GM12878 (cell line): ENCODE measurements around the gene ZNF285. TPM values are rescaled to one million over a fixed set of nuclear protein-coding genes. Genes with fewer than 3 reads are reported as not detected.

Experiments used
- ATAC-seq: fragments of 200-7000 bp; cut with Tn5 transposase; 3 replicates; pipeline ENCODE4 v1.9.1; 2020; ENCODE audit warnings: mild to moderate bottlenecking, moderate library complexity
- BruUV-seq: library from RNA; stranded (reverse); fragments of 400-500 nt; replicated peaks from 2 replicates; lab custom pipeline; 2021; lab: Mats Ljungman, UMichigan
- CTCF ChIA-PET: fragments of 300-600 bp; sonication (Branson Sonifier 250); formaldehyde crosslinking; extraction: SDS; loops from one replicate; lab custom pipeline; 2021; ENCODE audit warnings: inconsistent platforms; lab: Yijun Ruan, JAX
- POLR2A ChIA-PET: fragments of 350-600 bp; formaldehyde crosslinking; extraction: SDS; loops from one replicate; lab custom pipeline; 2021; ENCODE audit warnings: inconsistent platforms; lab: Charles Lee
- RAD21 ChIA-PET: fragments of 300-600 bp; sonication (Branson Sonifier 250); formaldehyde crosslinking; loops from one replicate; lab custom pipeline; 2023; ENCODE audit warnings: antibody characterized with exemption; ENCODE audit not compliant: unreplicated experiment; lab: Charles Lee
- SMC1A ChIA-PET: fragments of 300-600 bp; sonication (Branson Sonifier 250); formaldehyde crosslinking; loops from one replicate; lab custom pipeline; 2023; ENCODE audit not compliant: unreplicated experiment, uncharacterized antibody; lab: Charles Lee
- DNase-seq: peaks from one replicate; pipeline ENCODE4 v3.0.0-alpha.2; 2011; ENCODE audit warnings: low read depth, low spot score
- FAIRE-seq: peaks from 3 replicates; lab custom pipeline; 2011; peaks lifted over from hg19 to GRCh38; lab: Jason Lieb, UNC
- H2AFZ ChIP-seq: 2 replicates; pipeline ENCODE4 v1.6.0; 2011; ENCODE audit warnings: low read depth, low read length, control low read depth; ENCODE audit not compliant: control insufficient read depth
- H3K27ac ChIP-seq: 2 replicates; pipeline ENCODE4 v1.5.1; 2011; ENCODE audit warnings: control low read depth; ENCODE audit not compliant: control insufficient read depth, insufficient read depth
- H3K27me3 ChIP-seq, 2 experiments: replicated peaks in 1 of 2; 2 replicates each; pipeline versions ENCODE4 v1.6.0 to v1.6.1; 2011; ENCODE audit warnings: low read length in 1 of 2; ENCODE audit not compliant: control insufficient read depth in 2 of 2, insufficient read depth in 2 of 2
- H3K36me3 ChIP-seq, 2 experiments: 2 replicates each; pipeline ENCODE4 v1.5.1; 2011; ENCODE audit warnings: low read length in 1 of 2; ENCODE audit not compliant: control insufficient read depth in 2 of 2, insufficient read depth in 2 of 2
- H3K4me1 ChIP-seq: 2 replicates; pipeline ENCODE4 v1.6.1; 2011; ENCODE audit warnings: mild to moderate bottlenecking, low read length, moderate library complexity, mixed read lengths; ENCODE audit not compliant: control insufficient read depth, insufficient read depth
- H3K4me2 ChIP-seq: 2 replicates; pipeline ENCODE4 v1.6.0; 2011; ENCODE audit warnings: control low read depth; ENCODE audit not compliant: control insufficient read depth, insufficient read depth
- H3K4me3 ChIP-seq: fragments of 200-600 bp; sonication (generic); 2 replicates; pipeline ENCODE4 v1.5.1; 2016
- H3K79me2 ChIP-seq: 2 replicates; pipeline ENCODE4 v1.6.0; 2011; ENCODE audit warnings: low read length; ENCODE audit not compliant: control insufficient read depth, insufficient read depth
- H3K9ac ChIP-seq: 2 replicates; pipeline ENCODE4 v1.8.0; 2011; ENCODE audit warnings: low read length, control low read depth, mixed read lengths; ENCODE audit not compliant: control insufficient read depth, insufficient read depth
- H3K9me3 ChIP-seq: replicated peaks from 3 replicates; pipeline ENCODE4 v1.5.1; 2011; ENCODE audit warnings: mild to moderate bottlenecking, low read length; ENCODE audit not compliant: control insufficient read depth, insufficient read depth
- H4K20me1 ChIP-seq: 2 replicates; pipeline ENCODE4 v1.6.0; 2011; ENCODE audit not compliant: control insufficient read depth, insufficient read depth
- ATF7 ChIP-seq: fragments of 450-650 bp; IDR thresholded peaks from 2 replicates; pipeline ENCODE4 v1.6.1; 2016; ENCODE audit warnings: low read depth, mild to moderate bottlenecking
- HDAC2 ChIP-seq: fragments of 200-600 bp; sonication (generic); IDR thresholded peaks from 2 replicates; pipeline ENCODE4 v1.6.1; 2017
- MTA2 ChIP-seq: fragments of 450-650 bp; IDR thresholded peaks from 2 replicates; pipeline ENCODE4 v1.6.1; 2016; ENCODE audit warnings: low read depth, mild to moderate bottlenecking, moderate library complexity
- POLR2A ChIP-seq: IDR thresholded peaks from 2 replicates; pipeline ENCODE4 v1.6.1; 2011; ENCODE audit warnings: low read depth, mild to moderate bottlenecking, low read length
- PRDM15 ChIP-seq: fragments of 450-650 bp; formaldehyde crosslinking; IDR thresholded peaks from 2 replicates; pipeline ENCODE4 v1.4.0; 2020; ENCODE audit warnings: mild to moderate bottlenecking, moderate library complexity
- SMAD1 ChIP-seq: fragments of 450-650 bp; IDR thresholded peaks from 2 replicates; pipeline ENCODE4 v1.6.1; 2018; ENCODE audit warnings: mild to moderate bottlenecking, low read depth; ENCODE audit not compliant: partially characterized antibody
- SUZ12 ChIP-seq: fragments of 200-600 bp; sonication (generic); IDR thresholded peaks from one replicate; pipeline ENCODE4 v1.6.1; 2018; ENCODE audit warnings: antibody characterized with exemption, mild to moderate bottlenecking; ENCODE audit not compliant: unreplicated experiment
- WGBS: methylation state at CpG from one replicate; pipeline ENCODE4 v1.1.6; 2016; ENCODE audit warnings: low lambda C conversion rate; ENCODE audit not compliant: insufficient replicate concordance, insufficient coverage; ENCODE audit errors: missing lambda C conversion rate; 5-methylcytosine and 5-hydroxymethylcytosine counted together
- in situ Hi-C: fragments of 300-500 bp; cut with MboI; formaldehyde crosslinking; loops from 9 replicates; pipeline ENCODE4 v1.14.3; 2018; ENCODE audit warnings: mixed read lengths
- intact Hi-C: fragments of 100-400 bp; cut with micrococcal nuclease; formaldehyde crosslinking; loops from one replicate; pipeline ENCODE4 v1.14.2; 2022; ENCODE audit not compliant: unreplicated experiment
- polyA plus RNA-seq, 11 experiments: library from polyadenylated mRNA; depleted of rRNA in 4 of 11; unstranded in 6 of 11; stranded (reverse) in 5 of 11; fragments of >200 nt; fragmentation: Nextera tagmentation in 4 of 11; fragmentation: Illumina TruSeq in 1 of 11; extraction: Ambion mirVana in 4 of 11; extraction: Trizol in 1 of 11; gene quantifications; 1 replicate in 1 of 11; 2 replicates in 10 of 11; pipeline versions ENCODE4 v1.2.1 to v1.2.3, GENCODE V29; 2011 to 2016; ENCODE audit warnings: inconsistent platforms in 2 of 11, missing spikeins in 2 of 11, low read depth in 1 of 11
- total RNA-seq, 4 experiments: library from RNA; depleted of rRNA in 3 of 4; stranded (reverse); fragments of >200 nt in 3 of 4; fragmentation: Illumina TruSeq in 1 of 4; extraction: Trizol in 1 of 4; gene quantifications; 2 replicates each; pipeline versions ENCODE4 v1.2.1 to v1.2.3, GENCODE V29; 2013 to 2021

ZNF285 gene
- total and polyA plus RNA-seq, 10 of the 15 experiments (the other 5 are each of a cell fraction or from before 2014, with no cell fraction given) = 0.02 to 0.40 (median 0.28) TPM; not detected in 3

GRCh38 chr19:44438441-44438840 lies 37.0 kb upstream of the ZNF285 start:
- H3K9me3 ChIP-seq = no peaks in the 10 kb centered on the region; the same call in 2 of the 3 replicates
- RAD21 ChIA-PET = no interaction called here
- H3K4me2 ChIP-seq = no peak overlapping the region
- no TSS peak for BruUV-seq
- no peaks in the 10 kb centered on the region for H3K27me3 ChIP-seq
- FAIRE-seq (no peak), ATAC-seq (no peak), DNase-seq (no peak)
- no peak overlapping the region for H2AFZ ChIP-seq
- H4K20me1 ChIP-seq = no peaks in the 10 kb centered on the region
- no peaks in the 10 kb centered on the region for H3K36me3 ChIP-seq
- no peak overlapping the region for H3K4me3 ChIP-seq
- POLR2A ChIA-PET = no interaction called here
- intact Hi-C loops (no loop called here), in situ Hi-C loops (no loop called here)
- CTCF ChIA-PET = no interaction called here
- H3K9ac ChIP-seq = no peak overlapping the region
- H3K79me2 ChIP-seq = no peaks in the 10 kb centered on the region
- no peak overlapping the region for H3K27ac ChIP-seq
- no peaks in the 10 kb centered on the region for H3K4me1 ChIP-seq
- WGBS = 24% methylated on average over 3 of the region's 3 CpGs
- SMC1A ChIA-PET = no interaction called here
- TF ChIP-seq SMAD1 = no peak
- TF ChIP-seq SUZ12 = no peak
- TF ChIP-seq ATF7 = no peak
- no peak for TF ChIP-seq HDAC2
- TF ChIP-seq PRDM15 = no peak
- TF ChIP-seq MTA2 = no peak
- no peak for TF ChIP-seq POLR2A
- TF ChIP-seq, all 136 proteins: peak for 0
